Nephron (organoid): ENCODE results near the gene DCTN2.
"Not testable (repeated sequence)": the region's sequence is repeated elsewhere in the genome, so short reads cannot be mapped to it uniquely, and the experiment has no call there.

Experiments
- H3K27ac Mint-ChIP-seq, 3 experiments: 2 replicates each; pipeline ENCODE4 v1.8.0; 2020; ENCODE audit warnings: mixed read lengths in 3 of 3, mild to moderate bottlenecking in 2 of 3, moderate library complexity in 1 of 3
- H3K27me3 Mint-ChIP-seq: 2 replicates; pipeline ENCODE4 v1.8.0; 2021; ENCODE audit warnings: low read depth, mild to moderate bottlenecking, moderate library complexity, mixed read lengths
- H3K36me3 Mint-ChIP-seq: 2 replicates; pipeline ENCODE4 v1.8.0; 2020; ENCODE audit warnings: low read depth, mixed read lengths
- H3K4me1 Mint-ChIP-seq: 2 replicates; pipeline ENCODE4 v1.8.0; 2020; ENCODE audit warnings: mixed read lengths
- H3K4me3 Mint-ChIP-seq, 3 experiments: 2 replicates each; pipeline ENCODE4 v1.8.0; 2020; ENCODE audit warnings: mild to moderate bottlenecking in 3 of 3, mixed read lengths in 3 of 3, moderate library complexity in 2 of 3
- H3K9me3 Mint-ChIP-seq: 2 replicates; pipeline ENCODE4 v1.8.0; 2020; ENCODE audit warnings: mixed read lengths
- TF ChIP-seq, protein P1 (sequence below), 3 experiments: fragments of 200-600 bp; sonication (generic); IDR thresholded peaks; one replicate each; pipeline ENCODE4 v1.5.0; 2021; ENCODE audit warnings: antibody characterized with exemption in 3 of 3; ENCODE audit not compliant: unreplicated experiment in 3 of 3

Gene DCTN2

DNA sequence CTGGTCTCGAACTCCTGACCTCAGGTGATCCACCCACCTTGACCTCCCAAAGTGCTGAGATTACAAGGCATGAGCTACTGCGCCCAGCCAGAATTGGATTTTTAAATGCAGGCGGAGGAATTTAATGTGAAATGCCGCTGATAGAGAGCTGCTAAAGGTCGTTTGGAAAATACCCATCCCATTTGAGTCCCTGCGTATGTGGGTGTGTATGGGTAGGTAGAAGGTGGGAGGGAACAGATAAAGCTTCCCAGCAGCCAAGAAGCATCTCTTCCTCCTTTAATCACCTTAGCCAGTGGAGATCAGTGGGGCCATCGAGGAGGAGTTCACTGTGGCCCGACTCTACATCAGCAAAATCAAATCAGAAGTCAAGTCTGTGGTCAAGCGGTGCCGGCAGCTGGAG lies 27.8 kb upstream of the DCTN2 start:
- no peaks in the 10 kb centered on the region for H3K4me1 Mint-ChIP-seq
- no peak overlapping the region for H3K27ac Mint-ChIP-seq
- peaks cover 43% of the 10 kb centered on the region for H3K27me3 Mint-ChIP-seq
- no peaks in the 10 kb centered on the region for H3K9me3 Mint-ChIP-seq
- TF ChIP-seq, protein P1, sequence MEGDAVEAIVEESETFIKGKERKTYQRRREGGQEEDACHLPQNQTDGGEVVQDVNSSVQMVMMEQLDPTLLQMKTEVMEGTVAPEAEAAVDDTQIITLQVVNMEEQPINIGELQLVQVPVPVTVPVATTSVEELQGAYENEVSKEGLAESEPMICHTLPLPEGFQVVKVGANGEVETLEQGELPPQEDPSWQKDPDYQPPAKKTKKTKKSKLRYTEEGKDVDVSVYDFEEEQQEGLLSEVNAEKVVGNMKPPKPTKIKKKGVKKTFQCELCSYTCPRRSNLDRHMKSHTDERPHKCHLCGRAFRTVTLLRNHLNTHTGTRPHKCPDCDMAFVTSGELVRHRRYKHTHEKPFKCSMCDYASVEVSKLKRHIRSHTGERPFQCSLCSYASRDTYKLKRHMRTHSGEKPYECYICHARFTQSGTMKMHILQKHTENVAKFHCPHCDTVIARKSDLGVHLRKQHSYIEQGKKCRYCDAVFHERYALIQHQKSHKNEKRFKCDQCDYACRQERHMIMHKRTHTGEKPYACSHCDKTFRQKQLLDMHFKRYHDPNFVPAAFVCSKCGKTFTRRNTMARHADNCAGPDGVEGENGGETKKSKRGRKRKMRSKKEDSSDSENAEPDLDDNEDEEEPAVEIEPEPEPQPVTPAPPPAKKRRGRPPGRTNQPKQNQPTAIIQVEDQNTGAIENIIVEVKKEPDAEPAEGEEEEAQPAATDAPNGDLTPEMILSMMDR (IDR thresholded peaks at IDR 0.05; ENCODE audit: unreplicated experiment in 3 of 3), result no peak
- no peak overlapping the region for H3K4me3 Mint-ChIP-seq
- no peaks in the 10 kb centered on the region for H3K36me3 Mint-ChIP-seq

DNA sequence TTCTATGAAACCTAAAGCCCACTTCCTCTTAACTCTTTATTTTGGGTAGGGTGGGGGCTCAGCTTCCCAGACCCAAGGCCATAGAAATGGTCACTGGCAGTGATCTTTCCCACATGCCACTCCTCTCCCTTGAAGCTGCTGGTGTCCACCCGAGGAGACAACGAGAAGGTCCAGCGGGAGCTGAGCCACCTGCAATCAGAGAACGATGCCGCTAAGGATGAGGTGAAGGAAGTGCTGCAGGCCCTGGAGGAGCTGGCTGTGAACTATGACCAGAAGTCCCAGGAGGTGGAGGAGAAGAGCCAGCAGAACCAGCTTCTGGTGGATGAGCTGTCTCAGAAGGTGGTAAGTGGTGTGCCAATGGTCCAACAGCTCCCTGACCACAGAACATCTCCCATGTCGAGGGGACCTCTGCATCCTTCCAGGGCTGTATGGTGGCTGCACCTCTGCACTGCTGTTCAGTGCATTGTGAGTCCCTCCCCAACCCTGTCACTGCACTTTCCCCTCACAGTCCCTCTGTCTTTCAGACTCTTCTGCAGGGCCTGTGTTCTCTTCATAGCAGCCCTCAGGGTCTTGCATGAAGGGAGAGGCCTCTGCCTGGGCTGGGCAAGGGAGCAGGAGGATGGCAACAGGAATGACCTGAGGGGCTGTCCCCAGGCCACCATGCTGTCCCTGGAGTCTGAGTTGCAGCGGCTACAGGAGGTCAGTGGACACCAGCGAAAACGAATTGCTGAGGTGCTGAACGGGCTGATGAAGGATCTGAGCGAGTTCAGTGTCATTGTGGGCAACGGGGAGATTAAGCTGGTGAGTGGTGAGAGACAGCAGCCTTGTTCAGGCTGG lies 25.2 kb upstream of the DCTN2 start:
- H3K4me1 Mint-ChIP-seq, result no peaks in the 10 kb centered on the region
- TF ChIP-seq, protein P1 (IDR thresholded peaks at IDR 0.05; ENCODE audit: unreplicated experiment in 3 of 3), result no peak
- no peak overlapping the region for H3K27ac Mint-ChIP-seq
- no peaks in the 10 kb centered on the region for H3K9me3 Mint-ChIP-seq
- no peaks in the 10 kb centered on the region for H3K36me3 Mint-ChIP-seq
- peaks cover 49% of the 10 kb centered on the region for H3K27me3 Mint-ChIP-seq
- H3K4me3 Mint-ChIP-seq, result no peak overlapping the region

DNA sequence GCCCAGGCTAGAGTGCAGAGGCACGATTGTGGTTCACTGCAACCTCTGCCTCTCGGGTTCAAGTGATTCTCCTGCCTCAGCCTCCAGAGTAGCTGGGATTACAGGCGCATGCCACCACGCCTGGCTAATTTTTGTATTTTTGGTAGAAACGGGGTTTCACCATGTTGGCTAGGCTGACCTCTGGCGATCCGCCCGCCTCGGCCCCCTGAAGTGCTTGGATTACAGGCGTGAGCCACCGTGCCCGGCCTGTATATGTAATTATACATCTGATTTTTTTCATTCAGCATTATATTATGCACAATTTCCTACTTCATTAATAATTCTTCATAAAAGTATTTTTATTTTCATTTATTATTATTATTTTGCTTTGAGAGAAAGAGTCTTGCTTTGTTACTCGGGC lies 23.4 kb upstream of the DCTN2 start:
- H3K36me3 Mint-ChIP-seq, H3K4me3 Mint-ChIP-seq, H3K9me3 Mint-ChIP-seq, H3K27ac Mint-ChIP-seq, H3K4me1 Mint-ChIP-seq: not testable (repeated sequence)
- H3K27me3 Mint-ChIP-seq, result peaks cover 38% of the 10 kb centered on the region

DNA sequence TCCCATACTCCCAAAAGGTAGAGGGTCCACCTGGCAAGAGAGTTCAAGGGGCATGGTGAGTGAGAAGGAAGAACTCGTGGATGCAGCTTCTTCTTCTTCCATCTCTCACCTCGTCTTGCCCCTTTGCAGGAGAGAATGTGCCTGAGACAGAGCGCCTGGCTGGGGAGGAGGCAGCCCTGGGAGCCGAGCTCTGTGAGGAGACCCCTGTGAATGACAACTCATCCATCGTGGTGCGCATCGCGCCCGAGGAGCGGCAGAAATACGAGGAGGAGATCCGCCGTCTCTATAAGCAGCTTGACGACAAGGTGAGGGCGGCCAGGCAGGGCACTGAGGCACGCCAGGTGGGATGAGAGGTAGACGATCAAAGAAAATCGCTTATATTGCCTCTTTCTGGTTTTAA lies 22.9 kb upstream of the DCTN2 start:
- Mint-ChIP-seq H3K27me3 (peaks cover 36% of the 10 kb centered on the region), H3K4me1 (no peaks in the 10 kb centered on the region), H3K9me3 (no peaks in the 10 kb centered on the region), H3K27ac (no peak overlapping the region), H3K36me3 (no peaks in the 10 kb centered on the region), H3K4me3 (no peak overlapping the region)
- TF ChIP-seq, protein P1 (IDR thresholded peaks at IDR 0.05; ENCODE audit: unreplicated experiment in 3 of 3), result no peak

DNA sequence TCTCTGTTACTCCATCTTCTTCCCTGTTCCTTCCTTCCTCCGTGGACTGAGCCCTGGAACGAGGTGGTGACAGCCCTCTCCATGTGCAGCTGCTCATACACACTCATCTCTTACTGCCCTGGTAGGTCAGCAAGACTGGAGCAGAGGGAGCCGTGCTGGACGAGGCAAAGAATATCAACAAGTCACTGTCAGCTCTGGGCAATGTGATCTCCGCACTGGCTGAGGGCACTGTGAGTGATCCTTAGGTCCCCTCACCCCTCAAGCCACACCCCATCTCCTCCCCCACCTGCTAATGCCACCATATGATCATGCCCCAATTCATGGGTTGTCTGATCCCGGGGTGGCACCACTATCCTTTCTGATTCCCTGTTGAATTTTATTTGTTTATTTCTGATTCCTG lies 21.8 kb upstream of the DCTN2 start:
- Mint-ChIP-seq H3K4me3 (no peak overlapping the region), H3K27me3 (peaks cover 40% of the 10 kb centered on the region), H3K27ac (no peak overlapping the region), H3K36me3 (no peaks in the 10 kb centered on the region), H3K4me1 (no peaks in the 10 kb centered on the region), H3K9me3 (no peaks in the 10 kb centered on the region)
- TF ChIP-seq, protein P1 (IDR thresholded peaks at IDR 0.05; ENCODE audit: unreplicated experiment in 3 of 3), result no peak

DNA sequence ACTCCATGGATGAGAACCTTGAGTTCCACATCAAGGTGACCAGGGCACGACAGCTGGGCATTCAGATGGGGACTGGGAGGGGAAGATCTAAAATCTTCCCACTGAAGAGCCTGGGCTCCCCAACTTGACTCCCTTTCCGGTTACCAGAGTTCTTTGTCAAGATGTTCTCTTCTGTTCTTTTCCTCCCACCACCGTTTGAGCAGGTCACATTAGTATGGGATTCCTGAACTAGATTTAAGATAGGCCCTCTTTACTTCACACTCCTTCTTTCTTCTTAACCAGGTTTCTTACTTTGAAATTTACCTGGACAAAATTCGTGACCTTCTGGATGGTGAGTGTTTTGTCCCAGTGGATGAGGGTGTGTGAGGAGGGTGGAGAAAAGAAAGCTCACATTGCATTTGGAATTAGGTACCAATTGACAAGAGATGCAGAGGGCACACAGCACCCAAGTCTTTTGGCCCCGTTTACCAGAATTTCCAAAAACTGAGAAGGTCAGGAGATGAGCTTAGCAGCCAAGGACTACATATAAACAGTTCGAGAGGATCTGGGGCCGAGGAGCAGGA lies 17.3 kb upstream of the DCTN2 start:
- Mint-ChIP-seq H3K4me1 (no peaks in the 10 kb centered on the region), H3K9me3 (no peaks in the 10 kb centered on the region), H3K27ac (no peak overlapping the region), H3K4me3 (no peak overlapping the region), H3K36me3 (no peaks in the 10 kb centered on the region), H3K27me3 (peaks cover 39% of the 10 kb centered on the region)
- TF ChIP-seq, protein P1 (IDR thresholded peaks at IDR 0.05; ENCODE audit: unreplicated experiment in 3 of 3), result no peak
